Natural killer cell (primary cell): ENCODE data around the gene CPT1B. TPM values are rescaled to one million over a fixed set of nuclear protein-coding genes. Genes with fewer than 3 reads are reported as not detected.
"Not testable (repeated sequence)": the region's sequence is repeated elsewhere in the genome, so short reads cannot be mapped to it uniquely, and the experiment has no call there.

Experiments used
- ATAC-seq, 3 donors: fragments of 150-1000 bp in 2 of 3; fragments of 200-7000 bp in 1 of 3; cut with Tn5 transposase; 1 replicate in 1 of 3; 2 replicates in 2 of 3; pipeline ENCODE4 v1.10.0; 2021; ENCODE audit warnings: mild to moderate bottlenecking in 2 of 3, moderate library complexity in 2 of 3
- DNase-seq, 2 donors: peaks; one replicate each; pipeline versions ENCODE4 v3.0.0 to v3.0.0-alpha.2; 2013 to 2021; ENCODE audit warnings: mixed read lengths in 1 of 2
- H3K27ac ChIP-seq: one replicate; pipeline ENCODE4 v1.5.1; 2013; ENCODE audit warnings: mild to moderate bottlenecking, low read length
- H3K27me3 ChIP-seq: one replicate; pipeline ENCODE4 v1.6.1; 2013; ENCODE audit warnings: low read length; ENCODE audit not compliant: control insufficient read depth, insufficient read depth
- H3K36me3 ChIP-seq: one replicate; pipeline ENCODE4 v1.6.1; 2013; ENCODE audit warnings: low read length; ENCODE audit not compliant: control insufficient read depth, insufficient read depth
- H3K4me1 ChIP-seq: one replicate; pipeline ENCODE4 v1.6.1; 2013; ENCODE audit warnings: low read length; ENCODE audit not compliant: control insufficient read depth, insufficient read depth
- H3K4me3 ChIP-seq: one replicate; pipeline ENCODE4 v1.5.1; 2013; ENCODE audit warnings: low read length
- H3K9me3 ChIP-seq: one replicate; pipeline ENCODE4 v1.6.1; 2013; ENCODE audit warnings: low read length; ENCODE audit not compliant: control insufficient read depth, insufficient read depth
- H3K27ac Mint-ChIP-seq, 2 donors: one replicate each; pipeline ENCODE4 v1.8.0; 2022; ENCODE audit warnings: mild to moderate bottlenecking in 2 of 2, mixed read lengths in 2 of 2, moderate library complexity in 1 of 2
- H3K27me3 Mint-ChIP-seq, 2 donors: one replicate each; pipeline ENCODE4 v1.8.0; 2022; ENCODE audit warnings: low read depth in 2 of 2, mixed read lengths in 2 of 2
- H3K36me3 Mint-ChIP-seq: one replicate; pipeline ENCODE4 v1.8.0; 2022; ENCODE audit warnings: mixed read lengths
- H3K4me1 Mint-ChIP-seq, 2 donors: one replicate each; pipeline ENCODE4 v1.8.0; 2022; ENCODE audit warnings: mixed read lengths in 2 of 2
- H3K4me3 Mint-ChIP-seq: one replicate; pipeline ENCODE4 v1.8.0; 2022; ENCODE audit warnings: mild to moderate bottlenecking, moderate library complexity, mixed read lengths
- H3K9me3 Mint-ChIP-seq, 2 donors: one replicate each; pipeline ENCODE4 v1.8.0; 2022; ENCODE audit warnings: mixed read lengths in 2 of 2
- CTCF ChIP-seq: fragments of 200-600 bp; IDR thresholded peaks from one replicate; pipeline ENCODE4 v1.8.0; 2022; ENCODE audit warnings: antibody characterized with exemption
- WGBS: methylation state at CpG from one replicate; pipeline ENCODE4 v1.1.7; 2013; ENCODE audit warnings: missing lambda C conversion rate; ENCODE audit not compliant: insufficient coverage; 5-methylcytosine and 5-hydroxymethylcytosine counted together
- intact Hi-C: fragments of 100-400 bp; cut with micrococcal nuclease; formaldehyde crosslinking; loops from one replicate; pipeline ENCODE4 v1.14.2; 2022
- total RNA-seq, 4 donors: library from RNA; stranded (reverse); fragments of 120-200 nt in 1 of 4; gene quantifications; one replicate each; pipeline versions ENCODE4 v1.2.3 to v1.2.4, GENCODE V29; 2013 to 2022

CPT1B gene
- total RNA-seq, 3 donors from 2014 or later (not counting 1 experiment from before 2014, with no cell fraction given): 53.1 to 75.7 (median 55.5) TPM

- Mint-ChIP-seq H3K9me3 (no peaks in the 10 kb centered on the region), H3K36me3 (no peaks in the 10 kb centered on the region), H3K4me3 (no peak overlapping the region), H3K27ac (no peak overlapping the region), H3K4me1 (peaks cover 11% of the 10 kb centered on the region in 2 donors), H3K27me3 (no peaks in the 10 kb centered on the region)
- Histone ChIP-seq H3K27me3 (no peaks in the 10 kb centered on the region), H3K4me3 (no peak overlapping the region), H3K27ac (no peak overlapping the region), H3K36me3 (peaks cover 51% of the 10 kb centered on the region), H3K9me3 (no peaks in the 10 kb centered on the region), H3K4me1 (peaks cover 15% of the 10 kb centered on the region)
- TF ChIP-seq CTCF: no peak
- intact Hi-C loops: no loop called here
- ATAC-seq (no peak), DNase-seq (no peak)
- WGBS: 96% methylated on average over 10 of the region's 10 CpGs
These were observed 56.5 kb downstream of the CPT1B start for GRCh38 chr22:50521710-50522109.

GRCh38 chr22:50520826-50521453 is 57.3 kb downstream of the CPT1B start:
- over 99% methylated on average over 12 of the region's 13 CpGs for WGBS
- TF ChIP-seq CTCF: no peak
- no peaks in the 10 kb centered on the region for H3K27me3 Mint-ChIP-seq

GRCh38 chr22:50520184-50520583 is 58.0 kb downstream of the CPT1B start:
- H3K4me3 ChIP-seq, H3K27ac Mint-ChIP-seq, DNase-seq, H3K27me3 ChIP-seq, H3K9me3 ChIP-seq, H3K4me3 Mint-ChIP-seq, H3K27me3 Mint-ChIP-seq, H3K27ac ChIP-seq, H3K36me3 Mint-ChIP-seq, ATAC-seq, intact Hi-C loops, H3K9me3 Mint-ChIP-seq: not testable (repeated sequence)
- WGBS: 97% methylated on average over 8 of the region's 8 CpGs
- peaks cover 15 to 17% of the 10 kb centered on the region in 2 donors for H3K4me1 Mint-ChIP-seq
- Histone ChIP-seq H3K4me1 (peaks cover 12% of the 10 kb centered on the region), H3K36me3 (peaks cover 54% of the 10 kb centered on the region)

More at GRCh38 chr22:50520826-50521453, 57.3 kb downstream of the CPT1B start:
- no peak overlapping the region for H3K4me3 Mint-ChIP-seq
- no peaks in the 10 kb centered on the region for H3K9me3 Mint-ChIP-seq
- no peak for ATAC-seq
- Histone ChIP-seq H3K4me3 (no peak overlapping the region), H3K4me1 (peaks cover 12% of the 10 kb centered on the region), H3K27me3 (no peaks in the 10 kb centered on the region), H3K36me3 (peaks cover 54% of the 10 kb centered on the region), H3K27ac (no peak overlapping the region), H3K9me3 (no peaks in the 10 kb centered on the region)
- peaks cover 12 to 13% of the 10 kb centered on the region in 2 donors for H3K4me1 Mint-ChIP-seq
- DNase-seq: no peak
- H3K27ac Mint-ChIP-seq: no peak overlapping the region
- intact Hi-C loops: no loop called here
- H3K36me3 Mint-ChIP-seq: no peaks in the 10 kb centered on the region

GRCh38 chr22:50519151-50519550 is 59.1 kb downstream of the CPT1B start:
- Mint-ChIP-seq H3K27me3 (no peaks in the 10 kb centered on the region), H3K36me3 (no peaks in the 10 kb centered on the region), H3K9me3 (no peaks in the 10 kb centered on the region), H3K4me3 (no peak overlapping the region), H3K27ac (no peak overlapping the region), H3K4me1 (peaks cover 9 to 15% of the 10 kb centered on the region in 2 donors)
- Histone ChIP-seq H3K4me1 (peaks cover 2% of the 10 kb centered on the region), H3K4me3 (no peak overlapping the region), H3K9me3 (no peaks in the 10 kb centered on the region), H3K27me3 (no peaks in the 10 kb centered on the region), H3K36me3 (peaks cover 54% of the 10 kb centered on the region), H3K27ac (no peak overlapping the region)
- no peak for ATAC-seq
- 98% methylated on average over 8 of the region's 8 CpGs for WGBS
- intact Hi-C loops: no loop called here
- no peak for TF ChIP-seq CTCF
- DNase-seq: no peak

Other genes starting within 250 kb of the CPT1B start
- gene PPP6R2, start 235.1 kb downstream of the CPT1B start, total RNA-seq: 100 to 1,000 TPM in 1 of 3 donors, 10 to 100 TPM in 2; 76.0 to 103 (median 78.1) TPM
- gene SBF1, start 103.4 kb downstream of the CPT1B start, total RNA-seq: 100 to 1,000 TPM; 235 to 284 (median 242) TPM
- gene ADM2, start 96.9 kb downstream of the CPT1B start, total RNA-seq: 1 to 10 TPM in 2 of 3 donors, under 1 TPM in 1; 0.26 to 2.5 (median 1.5) TPM
- gene MIOX, start 91.6 kb downstream of the CPT1B start, total RNA-seq: under 1 TPM in 1 of 3 donors, not detected in 2; 0.23 TPM
- gene LMF2, start 70.7 kb downstream of the CPT1B start, total RNA-seq: 100 to 1,000 TPM; 114 to 129 (median 122) TPM
- 100 to 1,000 TPM in 2 of 3 donors, 10 to 100 TPM in 1; 94.5 to 106 (median 104) TPM for gene NCAPH2, start 70.2 kb downstream of the CPT1B start, total RNA-seq
- gene SCO2, start 52.8 kb downstream of the CPT1B start, total RNA-seq: 10 to 100 TPM in 1 of 3 donors, 1 to 10 TPM in 2; 2.8 to 13.5 (median 8.4) TPM
- gene TYMP, start 48.4 kb downstream of the CPT1B start, total RNA-seq: 10 to 100 TPM; 17.7 to 44.6 (median 32.4) TPM
- gene KLHDC7B, start 32.5 kb downstream of the CPT1B start, total RNA-seq: 1 to 10 TPM; 2.4 to 6.9 (median 5.3) TPM
- not detected for gene SYCE3, start 15.5 kb downstream of the CPT1B start, total RNA-seq
- gene CHKB, start 4.4 kb upstream of the CPT1B start, total RNA-seq: 100 to 1,000 TPM; 166 to 204 (median 180) TPM
- gene MAPK8IP2, start 22.4 kb upstream of the CPT1B start, total RNA-seq: under 1 TPM; 0.14 to 0.26 (median 0.18) TPM
- gene ARSA, start 49.7 kb upstream of the CPT1B start, total RNA-seq: 10 to 100 TPM; 69.2 to 77.8 (median 69.3) TPM
- under 1 TPM in 1 of 3 donors, not detected in 2; 0.07 TPM for gene SHANK3, start 94.4 kb upstream of the CPT1B start, total RNA-seq
- gene ACR, start 159.8 kb upstream of the CPT1B start, total RNA-seq: not detected
- 10 to 100 TPM; 56.3 to 61.5 (median 58.5) TPM for gene RABL2B, start 205.2 kb upstream of the CPT1B start, total RNA-seq